ENCODE results near the gene LIME1. TPM values are rescaled to one million over a fixed set of nuclear protein-coding genes. Genes with fewer than 3 reads are reported as not detected.

The LIME1 gene
- total and polyA plus RNA-seq, 2 of the 8 experiments (the other 6 are each of a cell fraction or from before 2014, with no cell fraction given): 4.5 to 5.9 TPM

DNA sequence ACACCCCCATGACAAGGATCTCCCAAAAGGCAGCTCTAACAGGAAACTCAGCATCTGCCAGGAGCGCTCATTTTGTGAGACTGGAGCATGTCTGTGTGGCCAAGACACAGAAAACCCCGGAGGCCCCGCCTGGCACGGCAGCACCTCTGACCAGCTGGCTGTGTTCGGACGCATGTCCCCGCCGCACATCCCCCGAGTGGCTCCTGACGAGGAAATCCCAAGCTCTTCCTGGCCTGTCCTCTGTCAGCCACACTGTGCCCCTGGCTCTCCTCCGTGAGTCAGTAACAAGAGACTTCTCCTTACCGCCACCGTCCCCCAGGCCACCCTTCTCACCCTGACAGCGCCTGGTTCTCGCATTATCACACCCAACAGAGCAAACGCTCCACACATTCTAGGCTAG, 17.5 kb downstream of the LIME1 start:
- no peak overlapping the region for H3K4me3 ChIP-seq (ENCODE audit: extremely low read depth in 1 of 4, insufficient read depth in 2 of 4, low read depth in 3 of 4, low read length in 4 of 4)
- no peaks in the 10 kb centered on the region; the same call in 1 of the 2 replicates for H3K79me1 ChIP-seq (ENCODE audit: low read depth, low read length)
- no peak overlapping the region for H3K27ac ChIP-seq (ENCODE audit: low read depth, low read length)
- no peak overlapping the region for H2AK5ac ChIP-seq (ENCODE audit: low read depth, low read length)
- no peak for TF ChIP-seq KDM5A (IDR thresholded peaks at IDR 0.05; ENCODE audit: low read length)
- TF ChIP-seq TAF1 (IDR thresholded peaks at IDR 0.05; ENCODE audit: low read depth, low read length): no peak
- no peak for TF ChIP-seq CTBP2 (IDR thresholded peaks at IDR 0.05; ENCODE audit: borderline replicate concordance, insufficient read depth, insufficient read length, low read length)
- TF ChIP-seq JUN (IDR thresholded peaks at IDR 0.05; ENCODE audit: low read depth, low read length): no peak
- no peak for TF ChIP-seq CREB1 (IDR thresholded peaks at IDR 0.05)
- no peak for TF ChIP-seq ZNF274 (IDR thresholded peaks at IDR 0.05; ENCODE audit: borderline replicate concordance, extremely low read depth, low read length)
- TF ChIP-seq MAX (IDR thresholded peaks at IDR 0.05): no peak
- H3K27me3 ChIP-seq (replicated peaks in 1 of 4; ENCODE audit: control insufficient read depth in 3 of 4, extremely low read depth in 1 of 4, insufficient read depth in 3 of 4, low read length in 3 of 4): no peaks in the 10 kb centered on the region
- no peak overlapping the region for H3K14ac ChIP-seq (ENCODE audit: insufficient read length)
- H4K8ac ChIP-seq (ENCODE audit: extremely low read depth, insufficient read depth, low read length): no peak overlapping the region; the same call in 1 of the 2 replicates
- no peak overlapping the region for H3K23ac ChIP-seq (ENCODE audit: insufficient read length)
- no peaks in the 10 kb centered on the region; a peak in 1 of 8 replicates for H3K36me3 ChIP-seq (ENCODE audit: control insufficient read depth in 2 of 4, insufficient read depth in 4 of 4, low read length in 3 of 4)
- no peak overlapping the region for H2BK15ac ChIP-seq (ENCODE audit: low read length)
- H4K91ac ChIP-seq (replicated peaks; ENCODE audit: insufficient read length, low read length): no peak overlapping the region
- DNase-seq (ENCODE audit: low read depth in 1 of 2, low spot score in 2 of 2): no peak
- no peaks in the 10 kb centered on the region for H3K9me3 ChIP-seq (ENCODE audit: insufficient read depth in 2 of 2, low read depth in 1 of 2, low read length in 1 of 2)
- no peak overlapping the region for H3K9ac ChIP-seq (replicated peaks in 1 of 4; ENCODE audit: extremely low read depth in 1 of 4, low read depth in 3 of 4, low read length in 3 of 4)
- no peaks in the 10 kb centered on the region for H3K23me2 ChIP-seq (ENCODE audit: low read depth, low read length)
- no peak overlapping the region for H3K4me2 ChIP-seq (ENCODE audit: insufficient read depth in 1 of 2, low read depth in 2 of 2, low read length in 2 of 2)
- H3K4ac ChIP-seq (replicated peaks; ENCODE audit: insufficient read length, low read depth, low read length): no peak overlapping the region
- FAIRE-seq: no peak
- H3K56ac ChIP-seq (replicated peaks; ENCODE audit: insufficient read length, low read depth, low read length): no peak overlapping the region
- peaks cover 0 to 16% (median 4%) of the 10 kb centered on the region in 4 experiments; a peak in 6 of 7 replicates for H3K4me1 ChIP-seq (replicated peaks in 1 of 4; ENCODE audit: control insufficient read depth in 3 of 4, insufficient read depth in 4 of 4, low read length in 3 of 4)
- H3K79me2 ChIP-seq (ENCODE audit: control insufficient read depth in 1 of 2, insufficient read depth in 2 of 2, low read length in 2 of 2): no peaks in the 10 kb centered on the region
- H3K18ac ChIP-seq (ENCODE audit: extremely low read depth, low read length): no peak overlapping the region
- H2BK20ac ChIP-seq (ENCODE audit: low read length): no peak overlapping the region
- H4K20me1 ChIP-seq (replicated peaks in 1 of 2; ENCODE audit: control insufficient read depth in 1 of 2, insufficient read depth in 2 of 2, low read length in 2 of 2): no peaks in the 10 kb centered on the region
- no peak overlapping the region for H2BK5ac ChIP-seq (ENCODE audit: low read depth, low read length)
- POLR2A ChIA-PET (ENCODE audit: partially characterized antibody): interaction anchor here (1.2 to 2.3 kb wide), 2 partner anchors 9 to 58 kb away, joined by 3 to 5 read pairs; partner anchors contain the start of gene TNFRSF6B
- no peak overlapping the region for H2BK12ac ChIP-seq (ENCODE audit: low read depth, low read length)
- H2AFZ ChIP-seq (ENCODE audit: low read length): no peak overlapping the region
- WGBS, 2 experiments (ENCODE audit: extremely low coverage in 1 of 2, insufficient coverage in 1 of 2, insufficient read length in 1 of 2, insufficient replicate concordance in 2 of 2, low coverage in 1 of 2, low lambda C conversion rate in 2 of 2, missing lambda C conversion rate in 1 of 2): 90% methylated on average over 16 of the region's 16 CpGs; no CpG with 5 or more reads in 1 of the 2 experiments
- no peak overlapping the region for H4K5ac ChIP-seq (ENCODE audit: insufficient read length, low read depth, low read length)
- CTCF ChIA-PET (ENCODE audit: partially characterized antibody): interaction anchor here (0.7 to 4.4 kb wide), 2 partner anchors 21 to 33 kb away, joined by 3 to 17 read pairs; no protein-coding TSS in a partner anchor
- no peak overlapping the region for H2BK120ac ChIP-seq (replicated peaks; ENCODE audit: low read depth, low read length)
